Tibial nerve (tissue), 3 donors: ENCODE measurements around the gene WDR82.

Source experiments
- POLR2A ChIP-seq, 2 donors: fragments of 450-650 bp; IDR thresholded peaks; one replicate each; pipeline ENCODE4 v1.6.1; 2017; ENCODE audit warnings: antibody characterized with exemption in 2 of 2, mild to moderate bottlenecking in 2 of 2, moderate library complexity in 2 of 2
- TF ChIP-seq, protein P1 (sequence below), 5 experiments: fragments of 200-600 bp in 3 of 5; fragments of 450-650 bp in 2 of 5; sonication (generic) in 3 of 5; IDR thresholded peaks; one replicate each; pipeline ENCODE4 v1.5.1; 2016 to 2019; ENCODE audit warnings: antibody characterized with exemption in 5 of 5, mild to moderate bottlenecking in 3 of 5, moderate library complexity in 2 of 5

DNA sequence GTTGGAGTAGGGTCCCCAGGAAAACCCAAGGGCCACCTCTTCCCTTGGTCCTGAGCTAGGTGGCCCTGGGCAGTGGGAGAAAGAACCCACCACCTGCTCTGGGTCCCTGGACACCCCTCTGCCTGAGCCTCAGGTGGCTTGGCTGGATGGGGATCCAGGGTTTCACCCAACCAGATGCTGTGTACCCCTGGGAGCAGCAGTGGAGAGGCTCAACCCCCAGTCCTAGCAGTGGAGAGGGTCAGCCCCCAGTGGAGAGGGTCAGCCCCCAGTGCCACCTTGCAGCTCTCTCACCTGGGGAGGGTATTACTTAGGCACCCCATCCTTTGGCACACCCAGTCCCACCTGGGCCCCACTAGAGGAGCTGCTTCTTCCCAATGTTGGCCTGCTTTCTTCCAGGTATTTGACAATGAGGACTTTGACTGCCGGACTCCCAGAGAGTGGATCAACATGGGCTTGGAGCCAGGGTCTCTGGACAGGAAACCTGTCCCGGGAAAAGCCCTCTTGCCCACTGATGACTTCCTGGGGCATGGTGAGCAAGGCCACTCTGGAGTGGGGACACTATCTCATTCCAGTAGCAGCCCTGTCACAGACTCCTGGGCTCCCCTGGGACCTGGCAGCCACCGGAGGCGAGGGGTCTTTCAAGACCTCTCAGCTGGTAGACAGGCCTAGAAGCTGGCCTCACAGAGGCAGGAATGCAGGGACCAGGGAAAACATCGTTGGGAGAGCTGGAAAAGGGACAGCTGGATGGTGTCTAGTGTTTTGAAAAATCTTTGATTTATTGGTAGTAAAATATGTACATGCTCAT lies 49.2 kb upstream of the WDR82 start:
- TF ChIP-seq, protein P1, sequence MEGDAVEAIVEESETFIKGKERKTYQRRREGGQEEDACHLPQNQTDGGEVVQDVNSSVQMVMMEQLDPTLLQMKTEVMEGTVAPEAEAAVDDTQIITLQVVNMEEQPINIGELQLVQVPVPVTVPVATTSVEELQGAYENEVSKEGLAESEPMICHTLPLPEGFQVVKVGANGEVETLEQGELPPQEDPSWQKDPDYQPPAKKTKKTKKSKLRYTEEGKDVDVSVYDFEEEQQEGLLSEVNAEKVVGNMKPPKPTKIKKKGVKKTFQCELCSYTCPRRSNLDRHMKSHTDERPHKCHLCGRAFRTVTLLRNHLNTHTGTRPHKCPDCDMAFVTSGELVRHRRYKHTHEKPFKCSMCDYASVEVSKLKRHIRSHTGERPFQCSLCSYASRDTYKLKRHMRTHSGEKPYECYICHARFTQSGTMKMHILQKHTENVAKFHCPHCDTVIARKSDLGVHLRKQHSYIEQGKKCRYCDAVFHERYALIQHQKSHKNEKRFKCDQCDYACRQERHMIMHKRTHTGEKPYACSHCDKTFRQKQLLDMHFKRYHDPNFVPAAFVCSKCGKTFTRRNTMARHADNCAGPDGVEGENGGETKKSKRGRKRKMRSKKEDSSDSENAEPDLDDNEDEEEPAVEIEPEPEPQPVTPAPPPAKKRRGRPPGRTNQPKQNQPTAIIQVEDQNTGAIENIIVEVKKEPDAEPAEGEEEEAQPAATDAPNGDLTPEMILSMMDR (IDR thresholded peaks at IDR 0.05) = no peak
- TF ChIP-seq POLR2A (IDR thresholded peaks at IDR 0.05) = no peak
